AG09309 (cell line): ENCODE data around the gene TNFRSF1B.

Experiments
- DNase-seq: peaks from one replicate; pipeline ENCODE4 v3.0.0-alpha.2; 2010; ENCODE audit warnings: low read depth
- H3K4me3 ChIP-seq: 2 replicates; pipeline ENCODE4 v1.5.1; 2011; ENCODE audit warnings: mild to moderate bottlenecking, low read depth, low read length, moderate library complexity; ENCODE audit not compliant: control insufficient read depth
- CTCF ChIP-seq: IDR thresholded peaks from 2 replicates; pipeline ENCODE4 v1.5.1; 2011; ENCODE audit warnings: mild to moderate bottlenecking, low read depth, low read length, inconsistent platforms; ENCODE audit not compliant: insufficient read depth, control insufficient read depth; ENCODE audit errors: missing control alignments

The TNFRSF1B gene

GRCh38 chr1:12164210-12164609 is 2.6 kb upstream of the TNFRSF1B start:
- H3K4me3 ChIP-seq, result no peak overlapping the region
- TF ChIP-seq CTCF, result no peak
- no peak for DNase-seq

GRCh38 chr1:12165342-12165741 is 1.4 kb upstream of the TNFRSF1B start:
- H3K4me3 ChIP-seq, result no peak overlapping the region
- DNase-seq, result no peak
- no peak for TF ChIP-seq CTCF

- H3K4me3 ChIP-seq, result peak overlapping the region; percentile 50
- TF ChIP-seq CTCF, result no peak
- DNase-seq, result no peak
These were observed 970 bp downstream of the TNFRSF1B start for GRCh38 chr1:12167493-12168429.

- no peak for TF ChIP-seq CTCF
- no peak for DNase-seq
- H3K4me3 ChIP-seq, result no peak overlapping the region
These were observed 1.8 kb downstream of the TNFRSF1B start for GRCh38 chr1:12168451-12169160.

- DNase-seq, result no peak
- H3K4me3 ChIP-seq, result no peak overlapping the region
- no peak for TF ChIP-seq CTCF
These were observed 2.8 kb downstream of the TNFRSF1B start for GRCh38 chr1:12169442-12170135.

- no peak for TF ChIP-seq CTCF
- no peak for DNase-seq
- no peak overlapping the region for H3K4me3 ChIP-seq
These were observed 3.5 kb downstream of the TNFRSF1B start for GRCh38 chr1:12170263-12170671.
